Brain microvascular endothelial cell (primary cell): Measurements from ENCODE around the gene MZT2B.
"Not testable (repeated sequence)": the region's sequence is repeated elsewhere in the genome, so short reads cannot be mapped to it uniquely, and the experiment has no call there.

Source experiments
- DNase-seq: peaks from one replicate; pipeline ENCODE4 v3.0.0-alpha.2; 2020
- H3K27ac ChIP-seq: fragments of 250-450 bp; sonication (Bioruptor Pico); 2 replicates; pipeline ENCODE4 v1.5.1; 2020; ENCODE audit warnings: mild to moderate bottlenecking, moderate library complexity
- H3K27me3 ChIP-seq: fragments of 250-450 bp; sonication (Bioruptor Pico); replicated peaks from 2 replicates; pipeline ENCODE4 v1.5.1; 2020; ENCODE audit warnings: mild to moderate bottlenecking
- H3K36me3 ChIP-seq: fragments of 250-450 bp; sonication (Bioruptor Pico); replicated peaks from 2 replicates; pipeline ENCODE4 v1.5.1; 2020; ENCODE audit warnings: mild to moderate bottlenecking
- H3K4me3 ChIP-seq: 2 replicates; pipeline ENCODE4 v1.5.1; 2011; ENCODE audit warnings: low read depth, mild to moderate bottlenecking, control low read depth, low read length, moderate library complexity
- in situ Hi-C: cut with HindIII; loops from 2 replicates; pipeline ENCODE4 v1.10.0; 2017; ENCODE audit warnings: low sequenced_read_pairs, low pct_ligation_motif_present
- TF ChIP-seq, protein P1 (sequence below): IDR thresholded peaks from 2 replicates; pipeline ENCODE4 v1.5.1; 2011; ENCODE audit warnings: low read depth, mild to moderate bottlenecking, moderate library complexity, low read length, control low read depth, inconsistent platforms; ENCODE audit errors: missing control alignments

Gene MZT2B

GRCh38 chr2:130160131-130160530, 21.9 kb upstream of the MZT2B start:
- H3K27me3 ChIP-seq = no peaks in the 10 kb centered on the region
- TF ChIP-seq, protein P1, sequence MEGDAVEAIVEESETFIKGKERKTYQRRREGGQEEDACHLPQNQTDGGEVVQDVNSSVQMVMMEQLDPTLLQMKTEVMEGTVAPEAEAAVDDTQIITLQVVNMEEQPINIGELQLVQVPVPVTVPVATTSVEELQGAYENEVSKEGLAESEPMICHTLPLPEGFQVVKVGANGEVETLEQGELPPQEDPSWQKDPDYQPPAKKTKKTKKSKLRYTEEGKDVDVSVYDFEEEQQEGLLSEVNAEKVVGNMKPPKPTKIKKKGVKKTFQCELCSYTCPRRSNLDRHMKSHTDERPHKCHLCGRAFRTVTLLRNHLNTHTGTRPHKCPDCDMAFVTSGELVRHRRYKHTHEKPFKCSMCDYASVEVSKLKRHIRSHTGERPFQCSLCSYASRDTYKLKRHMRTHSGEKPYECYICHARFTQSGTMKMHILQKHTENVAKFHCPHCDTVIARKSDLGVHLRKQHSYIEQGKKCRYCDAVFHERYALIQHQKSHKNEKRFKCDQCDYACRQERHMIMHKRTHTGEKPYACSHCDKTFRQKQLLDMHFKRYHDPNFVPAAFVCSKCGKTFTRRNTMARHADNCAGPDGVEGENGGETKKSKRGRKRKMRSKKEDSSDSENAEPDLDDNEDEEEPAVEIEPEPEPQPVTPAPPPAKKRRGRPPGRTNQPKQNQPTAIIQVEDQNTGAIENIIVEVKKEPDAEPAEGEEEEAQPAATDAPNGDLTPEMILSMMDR = no peak
- no peak for DNase-seq
- no peak overlapping the region for H3K27ac ChIP-seq
- in situ Hi-C loops = no loop called here
- peaks cover 10% of the 10 kb centered on the region for H3K36me3 ChIP-seq
- no peak overlapping the region for H3K4me3 ChIP-seq

DNA sequence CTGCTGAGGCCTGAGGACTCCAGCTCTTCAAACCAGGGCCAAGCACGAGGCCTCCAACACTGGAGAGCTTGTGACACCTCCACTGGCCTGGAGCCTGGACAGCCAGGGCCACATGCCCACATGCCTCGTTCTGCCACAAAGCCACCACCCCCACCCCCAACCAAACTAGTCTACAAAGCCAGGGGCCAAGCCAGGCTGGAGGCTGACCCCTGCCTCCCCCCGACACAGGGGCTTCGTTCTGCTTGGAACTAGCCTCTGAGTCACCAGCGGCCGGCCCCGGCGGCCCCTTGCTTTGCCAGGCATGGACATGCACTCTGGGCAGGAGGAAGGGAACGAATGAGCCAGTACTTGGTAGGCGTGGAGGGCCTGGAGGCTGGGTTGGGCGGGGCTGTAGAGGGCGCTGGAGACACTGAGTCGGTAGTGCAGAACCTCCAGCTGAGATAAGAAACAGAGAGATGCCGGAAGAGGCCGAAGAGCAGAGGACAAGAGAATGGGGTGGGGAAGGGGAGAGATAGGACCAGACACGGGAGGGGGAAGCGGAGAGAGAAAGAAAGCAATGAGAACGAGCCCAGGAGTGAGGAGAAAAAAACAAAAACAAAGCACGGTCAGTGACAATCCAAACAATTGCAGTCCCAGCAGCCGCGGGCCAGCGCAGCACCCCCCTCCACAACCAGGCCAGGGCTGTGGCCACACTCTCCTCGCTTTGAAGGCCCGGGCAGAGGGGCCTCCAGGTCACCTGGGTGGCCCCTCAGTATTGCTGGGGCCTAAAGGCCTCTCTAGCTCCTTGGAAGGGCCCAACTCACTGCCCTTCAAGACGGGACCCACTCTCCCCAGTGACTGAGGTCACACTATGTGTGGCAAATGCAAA, 21.0 kb upstream of the MZT2B start:
- H3K27ac ChIP-seq, in situ Hi-C loops, H3K4me3 ChIP-seq, DNase-seq, H3K27me3 ChIP-seq: not testable (repeated sequence)
- TF ChIP-seq, protein P1 = peak; percentile 20
- peaks cover 13% of the 10 kb centered on the region for H3K36me3 ChIP-seq

DNA sequence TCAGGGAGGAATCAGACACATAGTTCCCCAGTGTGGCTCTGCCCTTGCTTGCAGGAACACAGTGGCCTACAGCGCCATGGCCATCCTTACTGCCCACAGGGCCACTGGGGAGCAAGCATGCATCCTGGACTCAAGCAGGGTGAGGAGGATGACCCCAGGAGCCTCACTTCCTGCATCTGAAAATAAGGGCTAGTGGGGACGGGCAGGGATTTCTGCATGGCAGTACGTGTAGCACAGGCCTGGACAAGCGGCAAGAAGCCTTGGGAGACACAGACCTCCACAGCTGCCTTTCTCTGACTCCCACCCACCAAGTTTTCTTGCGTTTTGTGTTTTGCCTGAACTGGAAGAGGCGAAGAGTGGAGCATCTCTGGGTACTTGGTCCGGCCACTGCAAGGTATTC, 19.6 kb upstream of the MZT2B start:
- H3K27ac ChIP-seq, DNase-seq, in situ Hi-C loops, H3K4me3 ChIP-seq, H3K27me3 ChIP-seq: not testable (repeated sequence)
- H3K36me3 ChIP-seq = peaks cover 13% of the 10 kb centered on the region

DNA sequence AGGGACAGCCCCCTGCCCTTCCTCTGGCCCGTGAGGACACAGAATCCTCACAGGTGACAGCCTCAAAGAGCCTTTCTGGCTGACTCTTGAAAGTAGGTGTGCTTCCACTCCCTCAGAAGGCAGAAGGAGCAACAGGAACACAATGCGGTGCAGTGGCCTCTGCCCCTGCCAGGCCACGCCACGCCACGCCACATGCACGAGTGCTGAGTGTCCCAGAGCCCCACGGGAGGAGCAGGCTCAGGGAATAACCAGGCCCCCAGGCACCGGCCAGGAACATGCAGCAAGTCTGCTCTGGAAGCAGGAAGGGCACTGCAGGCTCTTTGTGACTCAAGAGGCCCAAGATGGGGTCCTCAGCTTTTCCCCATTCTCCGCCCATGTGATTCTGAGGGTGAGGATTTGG, 19.1 kb upstream of the MZT2B start:
- TF ChIP-seq, protein P1 = no peak
- no peak for DNase-seq
- H3K36me3 ChIP-seq = peaks cover 13% of the 10 kb centered on the region
- H3K27ac ChIP-seq = no peak overlapping the region
- in situ Hi-C loops = no loop called here
- H3K4me3 ChIP-seq = no peak overlapping the region
- no peaks in the 10 kb centered on the region for H3K27me3 ChIP-seq

GRCh38 chr2:130165293-130166016, 16.6 kb upstream of the MZT2B start:
- no peak overlapping the region for H3K4me3 ChIP-seq
- no peak for DNase-seq
- peaks cover 13% of the 10 kb centered on the region for H3K36me3 ChIP-seq
- TF ChIP-seq, protein P1 = no peak
- no peaks in the 10 kb centered on the region for H3K27me3 ChIP-seq
- no peak overlapping the region for H3K27ac ChIP-seq
- in situ Hi-C loops = no loop called here

GRCh38 chr2:130166611-130167010, 15.5 kb upstream of the MZT2B start:
- H3K27ac ChIP-seq, H3K27me3 ChIP-seq, in situ Hi-C loops, DNase-seq, H3K4me3 ChIP-seq: not testable (repeated sequence)
- peaks cover 13% of the 10 kb centered on the region for H3K36me3 ChIP-seq

GRCh38 chr2:130169163-130169562, 12.9 kb upstream of the MZT2B start:
- not testable (repeated sequence) for DNase-seq

More at GRCh38 chr2:130169163-130169562, 12.9 kb upstream of the MZT2B start:
- H3K36me3 ChIP-seq = peaks cover 18% of the 10 kb centered on the region
- H3K27me3 ChIP-seq, in situ Hi-C loops, H3K4me3 ChIP-seq, H3K27ac ChIP-seq: not testable (repeated sequence)
